ENCODE results near the gene SETD2.

The SETD2 gene

GRCh38 chr3:46989146-46989810 is 174.6 kb downstream of the SETD2 start:
- H3K4me1 ChIP-seq (ENCODE audit: insufficient read depth, low read length): peaks cover 50% of the 10 kb centered on the region
- H3K27me3 ChIP-seq (ENCODE audit: insufficient read depth, low read length, poor library complexity): no peaks in the 10 kb centered on the region
- peaks cover 40% of the 10 kb centered on the region for H3K79me2 ChIP-seq (ENCODE audit: insufficient read depth, low read length)
- H2AFZ ChIP-seq (ENCODE audit: low read depth, low read length): no peak overlapping the region
- no peak overlapping the region for H3K4me3 ChIP-seq (ENCODE audit: low read depth in 1 of 2, low read length in 2 of 2)
- no peak overlapping the region for H3K9ac ChIP-seq (ENCODE audit: low read depth, low read length)
- peaks cover 11% of the 10 kb centered on the region for H4K20me1 ChIP-seq (ENCODE audit: insufficient read depth, low read length)
- H3K4me2 ChIP-seq (ENCODE audit: insufficient read depth, low read length): no peak overlapping the region
- TF ChIP-seq CTCF (IDR thresholded peaks at IDR 0.05; ENCODE audit: borderline replicate concordance, extremely low read depth, low read length, poor library complexity, severe bottlenecking) (no peak), EZH2 (IDR thresholded peaks at IDR 0.05; ENCODE audit: borderline replicate concordance, low read depth, low read length, severe bottlenecking) (no peak)
- DNase-seq (peak; percentile 35), ATAC-seq (ENCODE audit: insufficient read depth, low read depth) (no peak)
- peak overlapping the region; percentile 94 for H3K27ac ChIP-seq (ENCODE audit: low read length)
- H3K36me3 ChIP-seq (ENCODE audit: insufficient read depth, low read length): peaks cover 69% of the 10 kb centered on the region
- no peaks in the 10 kb centered on the region for H3K9me3 ChIP-seq (ENCODE audit: insufficient read depth, low read length, severe bottlenecking)

GRCh38 chr3:46988616-46989015 is 175.3 kb downstream of the SETD2 start:
- Histone ChIP-seq H3K79me2 (ENCODE audit: insufficient read depth, low read length) (peaks cover 43% of the 10 kb centered on the region), H3K4me3 (ENCODE audit: low read depth in 1 of 2, low read length in 2 of 2) (no peak overlapping the region), H3K9me3 (ENCODE audit: insufficient read depth, low read length, severe bottlenecking) (no peaks in the 10 kb centered on the region), H3K27ac (ENCODE audit: low read length) (peak overlapping the region; percentile 94), H3K9ac (ENCODE audit: low read depth, low read length) (peak overlapping the region; percentile 50), H3K36me3 (ENCODE audit: insufficient read depth, low read length) (peaks cover 63% of the 10 kb centered on the region), H3K4me2 (ENCODE audit: insufficient read depth, low read length) (peak overlapping the region; percentile 54; the same call in 1 of the 2 replicates), H4K20me1 (ENCODE audit: insufficient read depth, low read length) (peaks cover 11% of the 10 kb centered on the region), H3K4me1 (ENCODE audit: insufficient read depth, low read length) (peaks cover 52% of the 10 kb centered on the region), H2AFZ (ENCODE audit: low read depth, low read length) (no peak overlapping the region), H3K27me3 (ENCODE audit: insufficient read depth, low read length, poor library complexity) (no peaks in the 10 kb centered on the region)
- ATAC-seq (ENCODE audit: insufficient read depth, low read depth): no peak
- no peak for TF ChIP-seq EZH2 (IDR thresholded peaks at IDR 0.05; ENCODE audit: borderline replicate concordance, low read depth, low read length, severe bottlenecking)
- no peak for TF ChIP-seq CTCF (IDR thresholded peaks at IDR 0.05; ENCODE audit: borderline replicate concordance, extremely low read depth, low read length, poor library complexity, severe bottlenecking)
- no peak for DNase-seq

- Histone ChIP-seq H2AFZ (ENCODE audit: low read depth, low read length) (peak overlapping the region; percentile 58), H3K9me3 (ENCODE audit: insufficient read depth, low read length, severe bottlenecking) (no peaks in the 10 kb centered on the region), H3K27me3 (ENCODE audit: insufficient read depth, low read length, poor library complexity) (no peaks in the 10 kb centered on the region), H3K9ac (ENCODE audit: low read depth, low read length) (peak overlapping the region; percentile 50), H3K36me3 (ENCODE audit: insufficient read depth, low read length) (peaks cover 55% of the 10 kb centered on the region), H3K4me2 (ENCODE audit: insufficient read depth, low read length) (peak overlapping the region; percentile 54), H3K4me3 (ENCODE audit: low read depth in 1 of 2, low read length in 2 of 2) (peak overlapping the region in 1 of 2 experiments; percentile 48; a peak in 2 of 4 replicates), H3K79me2 (ENCODE audit: insufficient read depth, low read length) (peaks cover 49% of the 10 kb centered on the region), H4K20me1 (ENCODE audit: insufficient read depth, low read length) (peaks cover 12% of the 10 kb centered on the region), H3K4me1 (ENCODE audit: insufficient read depth, low read length) (peaks cover 54% of the 10 kb centered on the region), H3K27ac (ENCODE audit: low read length) (peak overlapping the region; percentile 94)
- DNase-seq: peak; percentile 95
- TF ChIP-seq EZH2 (IDR thresholded peaks at IDR 0.05; ENCODE audit: borderline replicate concordance, low read depth, low read length, severe bottlenecking): no peak
- no peak for TF ChIP-seq CTCF (IDR thresholded peaks at IDR 0.05; ENCODE audit: borderline replicate concordance, extremely low read depth, low read length, poor library complexity, severe bottlenecking)
- peak; percentile 92 for ATAC-seq (ENCODE audit: insufficient read depth, low read depth)
These were observed 176.0 kb downstream of the SETD2 start for GRCh38 chr3:46987743-46988401.

Measured in DND-41 (cell line).